Upper lobe of left lung (tissue), 6 donors: Measurements from ENCODE around the gene ZBED6. TPM values are rescaled to one million over a fixed set of nuclear protein-coding genes. Genes with fewer than 3 reads are reported as not detected.

Experiments used
- ATAC-seq, 2 donors: fragments of 200-7000 bp; cut with Tn5 transposase; one replicate each; pipeline ENCODE4 v1.9.1; 2022; ENCODE audit warnings: mild to moderate bottlenecking in 2 of 2, moderate library complexity in 2 of 2; ENCODE audit not compliant: low FRiP score in 2 of 2
- DNase-seq, 2 donors: peaks; one replicate each; pipeline ENCODE4 v3.0.0-alpha.2; 2019 to 2020
- H3K27ac ChIP-seq, 4 donors: fragments of 200-600 bp; sonication (generic); one replicate each; pipeline ENCODE4 v1.5.1; 2016 to 2019
- H3K27me3 ChIP-seq, 4 donors: fragments of 200-600 bp; sonication (generic); one replicate each; pipeline ENCODE4 v1.5.1; 2017 to 2019
- H3K36me3 ChIP-seq, 4 donors: fragments of 200-600 bp; sonication (generic); one replicate each; pipeline ENCODE4 v1.5.1; 2016 to 2019
- H3K4me1 ChIP-seq, 4 donors: fragments of 200-600 bp; sonication (generic); one replicate each; pipeline ENCODE4 v1.5.1; 2018 to 2019
- H3K4me3 ChIP-seq, 4 donors: fragments of 200-600 bp; sonication (generic); one replicate each; pipeline ENCODE4 v1.5.1; 2017 to 2019; ENCODE audit warnings: mild to moderate bottlenecking in 2 of 4, moderate library complexity in 1 of 4
- H3K9me3 ChIP-seq, 4 donors: fragments of 200-600 bp; sonication (generic); one replicate each; pipeline ENCODE4 v1.5.1; 2018 to 2019
- EP300 ChIP-seq, 4 donors: sonication (generic); formaldehyde crosslinking; IDR thresholded peaks; one replicate each; pipeline ENCODE4 v1.5.1; 2017; ENCODE audit warnings: antibody characterized with exemption in 4 of 4, control low read depth in 2 of 4
- POLR2A ChIP-seq, 4 donors: fragments of 450-650 bp; IDR thresholded peaks; one replicate each; pipeline ENCODE4 v1.5.1; 2016 to 2017; ENCODE audit warnings: antibody characterized with exemption in 4 of 4, mild to moderate bottlenecking in 2 of 4
- POLR2AphosphoS5 ChIP-seq, 2 donors: sonication (generic); formaldehyde crosslinking; IDR thresholded peaks; one replicate each; pipeline ENCODE4 v1.5.1; 2017; ENCODE audit warnings: antibody characterized with exemption in 2 of 2
- WGBS, 2 donors: methylation state at CpG; one replicate each; pipeline ENCODE4 v1.1.5; 2017 to 2018; 5-methylcytosine and 5-hydroxymethylcytosine counted together
- total RNA-seq, 6 donors: library from RNA; depleted of rRNA in 4 of 6; stranded (reverse); fragments of >200 nt in 4 of 6; gene quantifications; one replicate each; pipeline versions ENCODE4 v1.1.0 to v1.2.1, GENCODE V29; 2016 to 2021
- TF ChIP-seq, protein P1 (sequence below), 6 experiments: fragments of 450-650 bp in 4 of 6; fragments of 200-600 bp in 2 of 6; sonication (generic) in 2 of 6; IDR thresholded peaks; one replicate each; pipeline ENCODE4 v1.5.1; 2016 to 2019; ENCODE audit warnings: antibody characterized with exemption in 6 of 6
- donor health status: DM: no; HTN: no; CAD: no; lungs with moderate emphysema.
- donor health status: DM: no; HTN: yes; CAD: no; lungs with severe emphysema.

ZBED6 gene
- total RNA-seq, 6 donors from 2014 or later: 15.0 to 29.3 (median 21.3) TPM

DNA sequence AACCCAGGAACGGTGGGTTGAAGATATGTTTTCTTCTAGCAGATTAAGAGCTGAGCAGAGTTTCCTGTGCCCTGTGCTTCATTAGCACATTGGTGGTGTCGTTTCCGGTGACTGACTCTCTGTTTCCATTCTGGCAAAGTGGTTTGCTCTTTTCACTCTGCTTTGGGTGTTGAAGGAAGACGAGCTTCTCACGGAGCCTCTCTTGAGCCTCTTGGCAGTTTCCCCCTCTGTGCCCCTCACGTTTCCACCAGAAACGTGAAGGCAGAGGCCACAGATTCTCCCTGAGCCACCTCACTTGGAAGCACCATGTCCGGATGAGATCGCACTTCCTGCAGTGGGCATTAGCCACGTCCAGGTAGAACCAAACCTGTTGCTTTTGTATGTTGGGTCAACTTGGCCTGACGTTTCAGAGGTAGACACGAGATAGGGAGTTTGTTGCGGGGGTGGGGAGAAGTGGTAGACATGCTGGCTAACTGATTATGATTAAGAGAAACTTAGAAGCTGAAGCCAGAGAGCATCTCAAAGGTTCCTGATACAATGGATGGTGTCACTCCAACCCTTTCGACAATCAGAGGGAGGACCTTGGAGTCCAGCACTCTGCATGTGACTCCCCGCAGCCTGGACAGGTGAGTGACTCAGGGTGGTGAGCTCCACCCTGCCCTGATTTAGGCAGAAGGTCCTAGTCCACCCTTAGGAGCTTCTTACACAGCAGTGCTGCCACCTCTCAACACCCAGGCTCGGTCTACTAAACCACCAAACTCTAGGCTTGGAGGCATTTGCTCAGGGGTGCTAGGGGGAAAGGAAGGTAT is 30.2 kb upstream of the ZBED6 start, which contains the start of gene LAX1:
Gene LAX1, plus strand, starts transcription at position 155 of the 809 bp plus-strand sequence. Its CDS starts 383 bp downstream, at position 538.
- Histone ChIP-seq H3K27me3 (no peaks in the 10 kb centered on the region), H3K36me3 (no peaks in the 10 kb centered on the region), H3K4me1 (peaks cover 0 to 18% (median 6%) of the 10 kb centered on the region in 4 donors), H3K9me3 (no peaks in the 10 kb centered on the region), H3K4me3 (peak within 1 kb of the TSS in 3 of 4 donors; percentile 5 to 30 (median 29)), H3K27ac (peak within 1 kb of the TSS in 3 of 4 donors; percentile 27 to 76 (median 65))
- ATAC-seq: no peak
- peak in 1 of 2 donors; percentile 36 for DNase-seq
- 70 to 72% methylated on average over 16 of the region's 16 CpGs for WGBS, 2 donors
- TF ChIP-seq POLR2AphosphoS5 (IDR thresholded peaks at IDR 0.05) (peak in 1 of 2 donors; percentile 29), POLR2A (IDR thresholded peaks at IDR 0.05) (peak in 1 of 4 donors; percentile 64), EP300 (IDR thresholded peaks at IDR 0.05) (no peak)
- TF ChIP-seq, protein P1, sequence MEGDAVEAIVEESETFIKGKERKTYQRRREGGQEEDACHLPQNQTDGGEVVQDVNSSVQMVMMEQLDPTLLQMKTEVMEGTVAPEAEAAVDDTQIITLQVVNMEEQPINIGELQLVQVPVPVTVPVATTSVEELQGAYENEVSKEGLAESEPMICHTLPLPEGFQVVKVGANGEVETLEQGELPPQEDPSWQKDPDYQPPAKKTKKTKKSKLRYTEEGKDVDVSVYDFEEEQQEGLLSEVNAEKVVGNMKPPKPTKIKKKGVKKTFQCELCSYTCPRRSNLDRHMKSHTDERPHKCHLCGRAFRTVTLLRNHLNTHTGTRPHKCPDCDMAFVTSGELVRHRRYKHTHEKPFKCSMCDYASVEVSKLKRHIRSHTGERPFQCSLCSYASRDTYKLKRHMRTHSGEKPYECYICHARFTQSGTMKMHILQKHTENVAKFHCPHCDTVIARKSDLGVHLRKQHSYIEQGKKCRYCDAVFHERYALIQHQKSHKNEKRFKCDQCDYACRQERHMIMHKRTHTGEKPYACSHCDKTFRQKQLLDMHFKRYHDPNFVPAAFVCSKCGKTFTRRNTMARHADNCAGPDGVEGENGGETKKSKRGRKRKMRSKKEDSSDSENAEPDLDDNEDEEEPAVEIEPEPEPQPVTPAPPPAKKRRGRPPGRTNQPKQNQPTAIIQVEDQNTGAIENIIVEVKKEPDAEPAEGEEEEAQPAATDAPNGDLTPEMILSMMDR (IDR thresholded peaks at IDR 0.05): no peak

DNA sequence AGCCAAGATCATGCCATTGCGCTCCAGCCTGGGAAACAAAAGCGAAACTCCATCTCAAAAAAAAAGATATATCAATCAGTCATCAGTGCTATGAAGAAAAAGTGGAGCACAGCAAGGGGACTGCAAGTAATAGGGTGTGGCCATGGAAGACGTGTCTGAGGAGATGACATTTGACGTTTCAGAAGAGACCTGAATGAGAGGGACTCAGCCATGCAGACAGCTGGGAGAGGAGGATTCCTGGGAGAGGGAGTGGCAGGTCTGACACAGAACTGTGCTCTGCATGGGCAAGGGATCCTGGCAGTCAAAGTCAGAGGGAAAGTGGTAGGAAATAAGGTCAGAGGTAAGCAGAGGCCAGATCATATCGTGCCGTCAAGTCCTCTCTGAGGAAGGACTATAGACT is 27.2 kb upstream of the ZBED6 start:
- H3K4me3 ChIP-seq: no peak overlapping the region
- no peaks in the 10 kb centered on the region for H3K36me3 ChIP-seq
- DNase-seq (no peak), ATAC-seq (no peak)
- TF ChIP-seq POLR2A (IDR thresholded peaks at IDR 0.05) (no peak), POLR2AphosphoS5 (IDR thresholded peaks at IDR 0.05) (no peak), EP300 (IDR thresholded peaks at IDR 0.05) (no peak)
- TF ChIP-seq, protein P1 (IDR thresholded peaks at IDR 0.05): no peak
- peaks cover 0 to 18% (median 6%) of the 10 kb centered on the region in 4 donors for H3K4me1 ChIP-seq
- H3K9me3 ChIP-seq: no peaks in the 10 kb centered on the region
- H3K27me3 ChIP-seq: no peaks in the 10 kb centered on the region
- WGBS, 2 donors: 78 to 81% methylated on average over 6 of the region's 6 CpGs
- no peak overlapping the region for H3K27ac ChIP-seq

DNA sequence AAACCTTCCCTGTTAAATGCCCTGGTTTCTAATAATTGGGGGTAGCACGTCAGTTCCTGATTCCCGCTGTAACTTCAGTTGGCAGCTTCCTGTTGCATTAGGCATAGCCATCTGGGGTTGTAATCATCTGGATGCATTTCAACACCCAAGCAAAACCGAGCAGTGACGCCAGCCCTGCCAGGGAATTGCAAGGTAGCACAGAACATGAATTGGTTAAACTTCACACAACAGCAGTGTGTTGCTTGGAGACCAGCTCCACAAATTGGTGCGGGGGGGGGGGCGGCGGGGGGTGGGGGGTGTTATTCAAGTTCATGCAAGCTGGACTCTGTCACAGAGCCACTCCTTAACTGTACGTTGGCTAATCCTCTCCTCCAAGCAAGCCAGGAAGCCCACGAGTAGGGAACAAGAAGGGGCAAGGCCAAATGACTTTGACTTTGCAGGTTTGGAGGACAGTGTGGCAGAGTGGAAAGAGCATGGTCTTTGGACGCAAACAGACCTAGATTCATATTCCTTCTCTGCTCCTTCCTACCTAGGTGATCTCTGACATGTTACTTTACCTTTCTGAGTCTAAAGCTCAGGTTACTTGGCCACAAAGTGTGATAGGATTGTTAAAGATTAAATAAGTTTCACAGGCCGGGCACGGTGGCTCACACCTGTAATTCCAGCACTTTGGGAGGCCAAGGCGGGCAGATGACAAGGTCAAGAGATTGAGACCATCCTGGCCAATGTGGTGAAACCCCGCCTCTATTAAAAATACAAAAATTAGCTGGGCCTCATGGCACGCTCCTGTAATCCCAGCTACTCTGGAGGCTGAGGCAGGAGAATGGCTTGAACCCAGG is 25.7 kb upstream of the ZBED6 start:
- no peaks in the 10 kb centered on the region for H3K9me3 ChIP-seq
- peak in 1 of 2 donors; percentile 80 for DNase-seq
- no peaks in the 10 kb centered on the region for H3K36me3 ChIP-seq
- no peak for TF ChIP-seq POLR2A (IDR thresholded peaks at IDR 0.05)
- TF ChIP-seq EP300 (IDR thresholded peaks at IDR 0.05): peak in 1 of 4 donors; percentile 11
- TF ChIP-seq, protein P1 (IDR thresholded peaks at IDR 0.05): no peak
- TF ChIP-seq POLR2AphosphoS5 (IDR thresholded peaks at IDR 0.05): peak in 1 of 2 donors; percentile 82
- no peak overlapping the region for H3K4me3 ChIP-seq
- 36 to 41% methylated on average over 15 of the region's 15 CpGs for WGBS, 2 donors
- ATAC-seq: peak; percentile 85 to 90
- H3K4me1 ChIP-seq: peaks cover 0 to 18% (median 6%) of the 10 kb centered on the region in 4 donors
- H3K27me3 ChIP-seq: no peaks in the 10 kb centered on the region
- peak overlapping the region; percentile 15 to 64 (median 34) for H3K27ac ChIP-seq

DNA sequence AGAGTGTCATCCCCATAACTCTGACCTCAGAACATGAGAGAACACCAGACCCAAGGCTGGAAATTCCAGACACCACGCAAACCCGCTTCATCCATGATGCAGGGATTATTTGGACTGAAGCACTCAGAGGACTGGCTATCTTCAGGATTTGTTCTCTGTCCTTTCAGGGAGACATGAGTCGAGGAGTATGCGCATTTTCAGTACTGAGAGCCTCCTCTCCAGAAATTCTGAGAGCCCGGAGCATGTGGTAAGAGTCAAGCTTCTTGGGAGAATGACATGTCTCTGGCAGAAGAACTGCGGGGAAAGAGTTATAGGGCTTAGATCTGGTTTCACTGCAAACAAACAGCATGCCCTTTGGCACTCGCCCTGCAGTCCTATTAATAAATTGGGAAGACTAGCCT is 23.5 kb upstream of the ZBED6 start:
- Histone ChIP-seq H3K9me3 (no peaks in the 10 kb centered on the region), H3K4me3 (no peak overlapping the region), H3K36me3 (no peaks in the 10 kb centered on the region), H3K4me1 (peaks cover 0 to 18% (median 6%) of the 10 kb centered on the region in 4 donors), H3K27ac (peak overlapping the region in 2 of 4 donors; percentile 23 to 42), H3K27me3 (no peaks in the 10 kb centered on the region)
- 58 to 76% methylated on average over 6 to 7 of the region's 7 CpGs for WGBS, 2 donors
- ATAC-seq: no peak
- TF ChIP-seq, protein P1 (IDR thresholded peaks at IDR 0.05): no peak
- no peak for TF ChIP-seq POLR2AphosphoS5 (IDR thresholded peaks at IDR 0.05)
- no peak for TF ChIP-seq EP300 (IDR thresholded peaks at IDR 0.05)
- TF ChIP-seq POLR2A (IDR thresholded peaks at IDR 0.05): no peak
- DNase-seq: no peak
